ENCODE data around the gene LDLRAD4.

The LDLRAD4 gene

GRCh38 chr18:13217466-13217961 lies 1.0 kb upstream of the LDLRAD4 start:
- Histone ChIP-seq H3K4me3 (replicated peaks; ENCODE audit: insufficient read depth, low read length) (peak overlapping the region; percentile 42), H3K27ac (replicated peaks) (no peak overlapping the region), H3K27me3 (ENCODE audit: insufficient read depth, poor library complexity, severe bottlenecking) (peaks cover 45% of the 10 kb centered on the region)
- no peak for TF ChIP-seq GABPA (IDR thresholded peaks at IDR 0.05; ENCODE audit: low read depth)
- TF ChIP-seq POLR2AphosphoS5 (IDR thresholded peaks at IDR 0.05; ENCODE audit: low read depth): no peak
- TF ChIP-seq SPI1 (IDR thresholded peaks at IDR 0.05; ENCODE audit: borderline replicate concordance, low read depth): no peak
- no peak for TF ChIP-seq REST (IDR thresholded peaks at IDR 0.05; ENCODE audit: insufficient replicate concordance, low read depth)
- TF ChIP-seq, protein P1, sequence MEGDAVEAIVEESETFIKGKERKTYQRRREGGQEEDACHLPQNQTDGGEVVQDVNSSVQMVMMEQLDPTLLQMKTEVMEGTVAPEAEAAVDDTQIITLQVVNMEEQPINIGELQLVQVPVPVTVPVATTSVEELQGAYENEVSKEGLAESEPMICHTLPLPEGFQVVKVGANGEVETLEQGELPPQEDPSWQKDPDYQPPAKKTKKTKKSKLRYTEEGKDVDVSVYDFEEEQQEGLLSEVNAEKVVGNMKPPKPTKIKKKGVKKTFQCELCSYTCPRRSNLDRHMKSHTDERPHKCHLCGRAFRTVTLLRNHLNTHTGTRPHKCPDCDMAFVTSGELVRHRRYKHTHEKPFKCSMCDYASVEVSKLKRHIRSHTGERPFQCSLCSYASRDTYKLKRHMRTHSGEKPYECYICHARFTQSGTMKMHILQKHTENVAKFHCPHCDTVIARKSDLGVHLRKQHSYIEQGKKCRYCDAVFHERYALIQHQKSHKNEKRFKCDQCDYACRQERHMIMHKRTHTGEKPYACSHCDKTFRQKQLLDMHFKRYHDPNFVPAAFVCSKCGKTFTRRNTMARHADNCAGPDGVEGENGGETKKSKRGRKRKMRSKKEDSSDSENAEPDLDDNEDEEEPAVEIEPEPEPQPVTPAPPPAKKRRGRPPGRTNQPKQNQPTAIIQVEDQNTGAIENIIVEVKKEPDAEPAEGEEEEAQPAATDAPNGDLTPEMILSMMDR (IDR thresholded peaks at IDR 0.05; ENCODE audit: insufficient read depth, low read length): no peak
- peak; percentile 22 to 50 for DNase-seq (ENCODE audit: low read depth in 1 of 2, low spot score in 1 of 2)

DNA sequence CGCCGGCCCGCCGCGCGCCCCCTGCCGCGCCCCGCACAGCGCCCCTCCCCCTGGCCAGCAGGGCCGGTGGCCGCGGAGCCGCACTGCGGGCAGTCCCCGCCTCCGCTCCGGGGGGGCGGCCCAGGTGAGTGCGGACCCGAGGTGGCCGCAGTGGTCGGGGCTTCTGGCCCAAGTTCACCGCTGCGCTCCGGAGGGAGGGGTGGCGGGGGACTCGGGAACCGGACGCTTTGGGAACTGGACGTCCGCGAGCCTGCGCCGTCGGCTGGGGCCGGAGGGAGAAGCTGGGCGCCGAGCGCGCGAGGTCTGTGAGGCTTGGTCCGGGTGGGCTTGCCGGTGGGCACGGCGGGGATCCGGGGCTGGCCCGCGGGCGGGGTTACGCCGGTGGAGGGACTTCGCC lies 591 bp upstream of the LDLRAD4 start:
- DNase-seq (ENCODE audit: low read depth in 1 of 2, low spot score in 1 of 2): no peak
- peak overlapping the region; percentile 42 for H3K4me3 ChIP-seq (replicated peaks; ENCODE audit: insufficient read depth, low read length)
- no peak for TF ChIP-seq SPI1 (IDR thresholded peaks at IDR 0.05; ENCODE audit: borderline replicate concordance, low read depth)
- TF ChIP-seq, protein P1 (IDR thresholded peaks at IDR 0.05; ENCODE audit: insufficient read depth, low read length): no peak
- TF ChIP-seq POLR2AphosphoS5 (IDR thresholded peaks at IDR 0.05; ENCODE audit: low read depth): no peak
- TF ChIP-seq REST (IDR thresholded peaks at IDR 0.05; ENCODE audit: insufficient replicate concordance, low read depth): no peak
- no peak for TF ChIP-seq GABPA (IDR thresholded peaks at IDR 0.05; ENCODE audit: low read depth)
- H3K27me3 ChIP-seq (ENCODE audit: insufficient read depth, poor library complexity, severe bottlenecking): peaks cover 48% of the 10 kb centered on the region
- no peak overlapping the region for H3K27ac ChIP-seq (replicated peaks)

- H3K27me3 ChIP-seq (ENCODE audit: insufficient read depth, poor library complexity, severe bottlenecking): peaks cover 50% of the 10 kb centered on the region
- H3K4me3 ChIP-seq (replicated peaks; ENCODE audit: insufficient read depth, low read length): no peak overlapping the region
- TF ChIP-seq, protein P1 (IDR thresholded peaks at IDR 0.05; ENCODE audit: insufficient read depth, low read length): no peak
- TF ChIP-seq REST (IDR thresholded peaks at IDR 0.05; ENCODE audit: insufficient replicate concordance, low read depth): no peak
- TF ChIP-seq SPI1 (IDR thresholded peaks at IDR 0.05; ENCODE audit: borderline replicate concordance, low read depth): no peak
- TF ChIP-seq GABPA (IDR thresholded peaks at IDR 0.05; ENCODE audit: low read depth): no peak
- no peak for TF ChIP-seq POLR2AphosphoS5 (IDR thresholded peaks at IDR 0.05; ENCODE audit: low read depth)
- H3K27ac ChIP-seq (replicated peaks): no peak overlapping the region
- no peak for DNase-seq (ENCODE audit: low read depth in 1 of 2, low spot score in 1 of 2)
Observed at GRCh38 chr18:13218997-13219396, 437 bp downstream of the LDLRAD4 start.

All from HL-60 (cell line).